HepG2 (cell line): ENCODE measurements around the gene MAOB. TPM values are rescaled to one million over a fixed set of nuclear protein-coding genes. Genes with fewer than 3 reads are reported as not detected.

Experiments
- ASH2L ChIP-seq: fragments of 300-600, 200-600 bp; sonication (generic); IDR thresholded peaks from 2 replicates; pipeline ENCODE4 v1.7.0; 2017; ENCODE audit warnings: low read depth, mild to moderate bottlenecking, moderate library complexity, mixed read lengths, low read length; ENCODE audit not compliant: insufficient read length
- BRCA1 ChIP-seq: sonication (generic); formaldehyde crosslinking; IDR thresholded peaks from 2 replicates; pipeline ENCODE4 v1.4.0; 2020; ENCODE audit warnings: missing genetic modification reagents
- CBFB ChIP-seq: sonication (generic); formaldehyde crosslinking; IDR thresholded peaks from 2 replicates; pipeline ENCODE4 v1.4.0; 2020; ENCODE audit warnings: missing genetic modification reagents
- CEBPB ChIP-seq: IDR thresholded peaks from 2 replicates; pipeline ENCODE4 v1.6.1; 2011; ENCODE audit warnings: low read depth, low read length, improper control_type of control experiment, borderline replicate concordance
- DBP ChIP-seq: sonication (generic); formaldehyde crosslinking; IDR thresholded peaks from 2 replicates; pipeline ENCODE4 v1.4.0; 2020; ENCODE audit warnings: missing genetic modification reagents; ENCODE audit errors: not compliant biosample characterization
- EP300 ChIP-seq, 3 experiments: sonication (generic) in 1 of 3; formaldehyde crosslinking in 1 of 3; IDR thresholded peaks; 2 replicates each; pipeline versions ENCODE4 v1.5.1 to v1.6.1; 2011 to 2020; ENCODE audit warnings: low read depth in 2 of 3, low read length in 2 of 3, borderline replicate concordance in 1 of 3, improper control_type of control experiment in 1 of 3, mild to moderate bottlenecking in 1 of 3, missing genetic modification reagents in 1 of 3, moderate library complexity in 1 of 3
- HMGXB3 ChIP-seq: sonication (generic); formaldehyde crosslinking; IDR thresholded peaks from 2 replicates; pipeline ENCODE4 v1.4.0; 2020; ENCODE audit warnings: missing genetic modification reagents, borderline replicate concordance
- KLF11 ChIP-seq: IDR thresholded peaks from 2 replicates; pipeline ENCODE4 v1.6.1; 2016; ENCODE audit warnings: missing compliant biosample characterization
- KLF6 ChIP-seq: IDR thresholded peaks from 2 replicates; pipeline ENCODE4 v1.8.0; 2016; ENCODE audit warnings: missing biosample characterization, missing genetic modification reagents
- MAFG ChIP-seq: sonication (generic); formaldehyde crosslinking; IDR thresholded peaks from 2 replicates; pipeline ENCODE4 v1.5.1; 2020; ENCODE audit warnings: mild to moderate bottlenecking, missing genetic modification reagents
- MXD1 ChIP-seq: sonication (generic); formaldehyde crosslinking; IDR thresholded peaks from 2 replicates; pipeline ENCODE4 v1.4.0; 2020; ENCODE audit warnings: mild to moderate bottlenecking, missing genetic modification reagents
- RBAK ChIP-seq: sonication (generic); formaldehyde crosslinking; IDR thresholded peaks from 2 replicates; pipeline ENCODE4 v1.5.1; 2020; ENCODE audit warnings: mild to moderate bottlenecking, missing genetic modification reagents
- SNAI1 ChIP-seq: sonication (generic); formaldehyde crosslinking; IDR thresholded peaks from 2 replicates; pipeline ENCODE4 v1.5.0; 2020; ENCODE audit warnings: mild to moderate bottlenecking, missing genetic modification reagents, borderline replicate concordance
- TBX3 ChIP-seq: fragments of 450-650 bp; IDR thresholded peaks from 2 replicates; pipeline ENCODE4 v1.6.1; 2017; ENCODE audit warnings: antibody characterized with exemption, mild to moderate bottlenecking, inconsistent platforms, borderline replicate concordance
- ZBTB26 ChIP-seq: IDR thresholded peaks from 2 replicates; pipeline ENCODE4 v1.6.1; 2016; ENCODE audit warnings: missing compliant biosample characterization, missing genetic modification reagents, borderline replicate concordance
- ZC3H4 ChIP-seq: sonication (generic); formaldehyde crosslinking; IDR thresholded peaks from 2 replicates; pipeline ENCODE4 v1.4.0; 2020; ENCODE audit warnings: missing genetic modification reagents, borderline replicate concordance
- ZKSCAN1 ChIP-seq: fragments of 150-350 bp; IDR thresholded peaks from 2 replicates; pipeline ENCODE4 v1.6.1; 2014; ENCODE audit warnings: low read length
- ZNF251 ChIP-seq: sonication (generic); formaldehyde crosslinking; IDR thresholded peaks from 2 replicates; pipeline ENCODE4 v1.9.0; 2021; ENCODE audit warnings: mild to moderate bottlenecking, missing genetic modification reagents
- ZNF598 ChIP-seq: sonication (generic); formaldehyde crosslinking; IDR thresholded peaks from 2 replicates; pipeline ENCODE4 v1.5.1; 2020; ENCODE audit warnings: mild to moderate bottlenecking, missing genetic modification reagents, borderline replicate concordance
- ZNF704 ChIP-seq: sonication (generic); formaldehyde crosslinking; IDR thresholded peaks from 2 replicates; pipeline ENCODE4 v1.8.1; 2023; ENCODE audit warnings: mild to moderate bottlenecking, inconsistent platforms, moderate library complexity, missing genetic modification reagents, borderline replicate concordance
- ZSCAN30 ChIP-seq: sonication (generic); formaldehyde crosslinking; IDR thresholded peaks from 2 replicates; pipeline ENCODE4 v1.5.0; 2020; ENCODE audit warnings: mild to moderate bottlenecking, missing genetic modification reagents
- polyA plus RNA-seq, 8 experiments: library from polyadenylated mRNA; depleted of rRNA in 3 of 8; stranded (reverse) in 7 of 8; unstranded in 1 of 8; fragments of >200 nt; fragmentation: Illumina TruSeq in 4 of 8; extraction: Trizol in 4 of 8; gene quantifications; 2 replicates each; pipeline versions ENCODE4 v1.2.1 to v1.2.3, GENCODE V29; 2011 to 2016; ENCODE audit warnings: low read depth in 4 of 8, missing spikeins in 1 of 8, mixed read lengths in 1 of 8; ENCODE audit not compliant: insufficient read depth in 1 of 8
- total RNA-seq, 5 experiments: library from RNA; depleted of rRNA; stranded (reverse); fragments of >200 nt; fragmentation: Illumina TruSeq; extraction: Trizol; gene quantifications; 2 replicates each; pipeline ENCODE4 v1.2.3, GENCODE V29; 2016; ENCODE audit warnings: low read depth in 1 of 5

MAOB gene
- total and polyA plus RNA-seq, 2 of the 13 experiments (the other 11 are each of a cell fraction or from before 2014, with no cell fraction given): 11.0 to 19.0 TPM

GRCh38 chrX:43881410-43882293, 598 bp downstream of the MAOB start (continued):
- TF ChIP-seq DBP (CRISPR knock-in tag): no peak
- peak in 1 of 2 experiments; percentile 67; a peak in 2 of 4 replicates for TF ChIP-seq EP300 (IDR thresholded peaks at IDR 0.05; ENCODE audit: low read depth in 2 of 2, low read length in 2 of 2)
- TF ChIP-seq EP300 (CRISPR knock-in tag; IDR thresholded peaks at IDR 0.05; ENCODE audit: borderline replicate concordance): peak; percentile 48; the same call in 1 of the 2 replicates
- no peak for TF ChIP-seq ZNF704 (CRISPR knock-in tag)
- TF ChIP-seq BRCA1 (CRISPR knock-in tag): no peak
- TF ChIP-seq HMGXB3 (CRISPR knock-in tag): no peak
- no peak for TF ChIP-seq ZNF251 (CRISPR knock-in tag)
- peak; percentile 72; the same call in 1 of the 2 replicates for TF ChIP-seq CEBPB
- no peak for TF ChIP-seq ZNF598 (CRISPR knock-in tag)
- no peak for TF ChIP-seq SNAI1 (CRISPR knock-in tag)
- TF ChIP-seq ZC3H4 (CRISPR knock-in tag): no peak
- TF ChIP-seq MAFG: no peak
- TF ChIP-seq ZSCAN30 (CRISPR knock-in tag): no peak
- no peak for TF ChIP-seq ZBTB26 (CRISPR knock-in tag)
- TF ChIP-seq MXD1 (CRISPR knock-in tag): no peak
- no peak for TF ChIP-seq TBX3
- no peak for TF ChIP-seq KLF6 (CRISPR knock-in tag)
- no peak for TF ChIP-seq ZKSCAN1
- TF ChIP-seq ASH2L: peak; percentile 72
- TF ChIP-seq CBFB: no peak
- TF ChIP-seq KLF11 (CRISPR knock-in tag): no peak
- no peak for TF ChIP-seq RBAK (CRISPR knock-in tag)
